Anterior cingulate cortex (tissue), 58 donors: ENCODE measurements around the gene GLI2.
A peak's percentile ranks its signal among the peaks of the same experiment; 100 is the strongest.

Source experiments
- DNase-seq, 58 donors: peaks; one replicate each; lab custom pipeline; 2025; lab: John Stamatoyannopoulos, UW

The GLI2 gene

GRCh38 chr2:120736624-120737339 is 1.1 kb downstream of the GLI2 start:
- peak in 17 of 58 donors; percentile 8 to 58 (median 32) for DNase-seq

GRCh38 chr2:120737340-120738101 is 1.9 kb downstream of the GLI2 start:
- DNase-seq: peak in 2 of 58 donors; percentile 7 to 31

- DNase-seq: no peak
Observed at GRCh38 chr2:120738117-120738516, 2.4 kb downstream of the GLI2 start.

GRCh38 chr2:120738786-120739437 is 3.2 kb downstream of the GLI2 start:
- no peak for DNase-seq

GRCh38 chr2:120739438-120740090 is 3.9 kb downstream of the GLI2 start:
- DNase-seq: no peak

GRCh38 chr2:120740375-120740764 is 4.7 kb downstream of the GLI2 start:
- no peak for DNase-seq

- DNase-seq: no peak
Observed at GRCh38 chr2:120740765-120741524, 5.3 kb downstream of the GLI2 start.

- peak in 3 of 58 donors; percentile 23 to 33 (median 29) for DNase-seq
Observed at GRCh38 chr2:120741571-120742561, 6.2 kb downstream of the GLI2 start.

- no peak for DNase-seq
Observed at GRCh38 chr2:120743657-120744056, 8.0 kb downstream of the GLI2 start.

- DNase-seq: no peak
Observed at GRCh38 chr2:120744817-120745216, 9.1 kb downstream of the GLI2 start.

GRCh38 chr2:120745420-120746111 is 9.9 kb downstream of the GLI2 start:
- no peak for DNase-seq

GRCh38 chr2:120746144-120746543 is 10.5 kb downstream of the GLI2 start:
- no peak for DNase-seq

- no peak for DNase-seq
Observed at GRCh38 chr2:120747281-120747680, 11.6 kb downstream of the GLI2 start.

GRCh38 chr2:120747706-120748105 is 12.0 kb downstream of the GLI2 start:
- no peak for DNase-seq

- no peak for DNase-seq
Observed at GRCh38 chr2:120748310-120748709, 12.6 kb downstream of the GLI2 start.

- no peak for DNase-seq
Observed at GRCh38 chr2:120748741-120749140, 13.1 kb downstream of the GLI2 start.

- DNase-seq: no peak
Observed at GRCh38 chr2:120749506-120750431, 14.1 kb downstream of the GLI2 start.
